WERI-Rb-1 (cell line): ENCODE results near the gene SCO2.

Experiments
- DNase-seq: peaks from one replicate; pipeline ENCODE4 v3.0.0-alpha.2; 2020
- H3K27ac ChIP-seq: fragments of 250-450 bp; sonication (Bioruptor Pico); 2 replicates; pipeline ENCODE4 v1.5.1; 2020; ENCODE audit warnings: mild to moderate bottlenecking, moderate library complexity
- H3K27me3 ChIP-seq: fragments of 250-450 bp; sonication (Bioruptor Pico); 2 replicates; pipeline ENCODE4 v1.5.1; 2021; ENCODE audit warnings: mild to moderate bottlenecking, low read depth, moderate library complexity; ENCODE audit not compliant: insufficient read depth, severe bottlenecking
- H3K36me3 ChIP-seq: fragments of 250-450 bp; sonication (Bioruptor Pico); 2 replicates; pipeline ENCODE4 v1.5.1; 2020; ENCODE audit warnings: mild to moderate bottlenecking, moderate library complexity
- H3K4me3 ChIP-seq: 2 replicates; pipeline ENCODE4 v1.5.1; 2011; ENCODE audit warnings: low read depth, mild to moderate bottlenecking, control low read depth, low read length
- H3K9me3 ChIP-seq: fragments of 250-450 bp; sonication (Bioruptor Pico); 2 replicates; pipeline ENCODE4 v1.5.1; 2021; ENCODE audit warnings: mild to moderate bottlenecking, moderate library complexity; ENCODE audit not compliant: severe bottlenecking
- CTCF ChIP-seq: IDR thresholded peaks from 2 replicates; pipeline ENCODE4 v1.5.1; 2011; ENCODE audit warnings: low read depth, mild to moderate bottlenecking, control low read depth, inconsistent platforms, low read length

SCO2 gene

DNA sequence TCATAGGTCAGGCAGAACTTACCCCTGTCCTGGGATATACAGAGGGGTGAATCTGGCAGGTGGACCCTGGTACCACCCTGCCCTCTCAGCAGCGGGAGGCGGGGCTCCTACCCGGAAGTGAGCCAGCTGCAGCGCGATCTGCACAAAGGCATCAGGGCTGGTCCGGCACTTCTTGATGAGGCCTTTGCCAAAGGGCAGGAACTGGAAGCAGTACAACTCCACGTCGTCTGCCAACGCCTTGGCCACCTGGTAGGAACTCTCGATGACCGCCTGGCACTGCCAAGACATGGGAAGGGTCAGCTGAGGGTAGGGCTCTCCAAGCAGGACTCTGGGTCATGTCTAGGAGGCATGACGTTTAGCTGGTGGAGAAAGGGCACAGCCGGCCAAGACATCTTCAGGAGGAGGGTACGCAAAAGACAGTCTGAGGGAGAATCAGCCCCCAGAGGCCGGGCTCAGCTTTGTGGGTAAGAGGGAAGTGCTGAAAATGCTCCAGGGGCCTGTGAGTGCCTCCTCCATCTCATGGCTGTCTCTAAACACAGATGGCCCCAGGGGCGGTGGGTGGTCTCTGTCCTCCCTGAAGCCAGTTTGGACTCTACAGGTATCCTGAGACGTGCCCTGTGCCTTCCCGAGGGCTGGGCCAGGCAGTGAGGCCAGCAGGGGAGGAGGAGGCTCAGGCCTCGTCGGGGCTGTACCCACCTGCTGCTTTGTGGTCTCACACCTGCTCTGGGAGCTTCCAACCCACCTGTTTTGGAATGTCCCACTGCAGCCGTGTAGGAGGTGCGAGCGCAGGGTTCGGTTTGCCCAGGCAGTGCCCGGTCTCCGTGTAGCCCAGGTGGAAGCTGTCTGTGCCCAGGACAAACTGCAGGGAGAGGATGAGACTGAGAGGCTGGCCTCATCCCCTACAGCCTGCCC lies 46.1 kb upstream of the SCO2 start:
- no peaks in the 10 kb centered on the region for H3K27me3 ChIP-seq
- no peaks in the 10 kb centered on the region for H3K9me3 ChIP-seq
- no peak for TF ChIP-seq CTCF
- no peak for DNase-seq
- no peak overlapping the region for H3K27ac ChIP-seq
- no peak overlapping the region for H3K4me3 ChIP-seq
- H3K36me3 ChIP-seq, result peaks cover 37% of the 10 kb centered on the region

DNA sequence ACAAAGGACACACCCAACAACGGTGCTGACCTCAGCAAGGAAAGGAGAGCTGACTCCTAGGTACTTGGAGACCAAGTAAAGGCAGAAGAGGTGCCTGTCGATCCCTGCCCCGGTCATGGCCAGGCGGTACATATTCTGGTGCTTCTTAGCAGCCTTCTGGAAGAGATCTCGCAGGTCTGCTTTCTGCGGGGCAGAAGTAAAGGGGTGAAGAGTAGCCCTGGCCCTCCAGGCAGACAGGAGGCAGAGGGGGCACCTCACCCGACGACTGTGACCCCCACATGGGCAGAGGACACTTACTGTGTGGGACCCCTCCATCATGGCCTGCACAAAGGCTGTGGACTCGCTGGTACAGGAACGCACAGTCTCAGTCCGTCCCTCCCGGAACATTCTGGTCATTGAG lies 45.5 kb upstream of the SCO2 start:
- no peak for DNase-seq
- H3K4me3 ChIP-seq, result no peak overlapping the region
- H3K9me3 ChIP-seq, result no peaks in the 10 kb centered on the region
- H3K27ac ChIP-seq, result no peak overlapping the region
- H3K27me3 ChIP-seq, result no peaks in the 10 kb centered on the region
- no peak for TF ChIP-seq CTCF
- H3K36me3 ChIP-seq, result peaks cover 35% of the 10 kb centered on the region

DNA sequence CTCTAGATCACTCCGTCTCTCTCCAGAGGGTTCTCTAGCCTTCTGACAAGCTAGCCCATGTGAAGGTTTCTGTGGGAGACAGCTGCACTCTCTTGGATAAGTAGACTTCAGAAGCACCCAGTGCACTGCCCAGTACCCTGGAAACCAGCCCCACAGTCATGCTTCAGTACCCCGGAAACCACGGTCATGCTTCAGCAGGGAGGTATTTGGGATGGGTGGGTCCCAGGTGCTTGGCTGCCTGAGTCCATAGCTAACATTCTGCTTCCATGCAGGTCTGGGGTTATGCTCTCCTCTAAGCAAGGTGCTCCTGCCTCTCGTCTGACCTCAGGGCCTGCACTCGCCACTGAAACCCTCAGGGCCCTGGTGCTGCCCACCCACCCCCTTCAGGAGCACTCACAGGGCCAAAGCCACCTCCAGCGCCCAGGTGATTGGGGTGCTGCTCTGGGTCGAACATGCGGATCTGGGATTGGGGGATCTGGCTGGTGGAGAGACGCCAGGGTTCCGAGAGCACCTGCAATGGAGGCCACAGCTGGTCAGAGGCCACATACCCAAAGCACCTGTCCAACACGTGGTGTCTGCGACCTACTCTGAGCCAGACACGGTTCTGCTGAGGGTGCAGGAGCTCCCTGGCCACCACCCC lies 44.6 kb upstream of the SCO2 start:
- no peaks in the 10 kb centered on the region for H3K27me3 ChIP-seq
- no peak for DNase-seq
- H3K36me3 ChIP-seq, result peaks cover 28% of the 10 kb centered on the region
- TF ChIP-seq CTCF, result no peak
- no peak overlapping the region for H3K27ac ChIP-seq
- no peak overlapping the region for H3K4me3 ChIP-seq
- no peaks in the 10 kb centered on the region for H3K9me3 ChIP-seq

- Histone ChIP-seq H3K36me3 (peaks cover 28% of the 10 kb centered on the region), H3K27ac (no peak overlapping the region), H3K4me3 (no peak overlapping the region), H3K9me3 (no peaks in the 10 kb centered on the region), H3K27me3 (no peaks in the 10 kb centered on the region)
- TF ChIP-seq CTCF, result no peak
- DNase-seq, result no peak
Observed at GRCh38 chr22:50569041-50569459, 43.7 kb upstream of the SCO2 start.

- Histone ChIP-seq H3K27ac (no peak overlapping the region), H3K36me3 (peaks cover 28% of the 10 kb centered on the region), H3K9me3 (no peaks in the 10 kb centered on the region), H3K4me3 (no peak overlapping the region), H3K27me3 (no peaks in the 10 kb centered on the region)
- DNase-seq, result no peak
- no peak for TF ChIP-seq CTCF
Observed at GRCh38 chr22:50568626-50569025, 43.2 kb upstream of the SCO2 start.
